Fibroblast of villous mesenchyme (primary cell): ENCODE measurements around the gene STK11IP. TPM values are rescaled to one million over a fixed set of nuclear protein-coding genes. Genes with fewer than 3 reads are reported as not detected.
A peak's percentile ranks its signal among the peaks of the same experiment; 100 is the strongest.

Experiments
- DNase-seq: peaks from one replicate; pipeline ENCODE4 v3.0.0-alpha.2; 2010; ENCODE audit warnings: low read depth
- H3K4me3 ChIP-seq: 2 replicates; pipeline ENCODE4 v1.5.1; 2011; ENCODE audit warnings: low read depth, mild to moderate bottlenecking, low read length
- CTCF ChIP-seq: IDR thresholded peaks from 2 replicates; pipeline ENCODE4 v1.5.1; 2012; ENCODE audit warnings: low read depth, mild to moderate bottlenecking, low read length; ENCODE audit not compliant: insufficient read depth
- total RNA-seq: library from RNA; depleted of rRNA; stranded (reverse); fragments of >200 nt; gene quantifications from 2 replicates; pipeline ENCODE4 v1.2.3, GENCODE V29; 2012

The STK11IP gene
- total RNA-seq, 1 donor, result 16.4 TPM

GRCh38 chr2:219621935-219622334, 24.3 kb downstream of the STK11IP start:
- TF ChIP-seq CTCF, result no peak
- no peak for DNase-seq
- H3K4me3 ChIP-seq, result no peak overlapping the region

GRCh38 chr2:219622472-219622871, 24.8 kb downstream of the STK11IP start:
- DNase-seq, result no peak
- no peak overlapping the region for H3K4me3 ChIP-seq
- no peak for TF ChIP-seq CTCF

GRCh38 chr2:219624565-219624964, 26.9 kb downstream of the STK11IP start:
- no peak for TF ChIP-seq CTCF
- no peak for DNase-seq
- H3K4me3 ChIP-seq, result no peak overlapping the region

- no peak for DNase-seq
- no peak for TF ChIP-seq CTCF
- H3K4me3 ChIP-seq, result no peak overlapping the region
Measured at GRCh38 chr2:219625179-219625578, 27.5 kb downstream of the STK11IP start.

GRCh38 chr2:219626540-219626939, 28.9 kb downstream of the STK11IP start:
- H3K4me3 ChIP-seq, result no peak overlapping the region
- no peak for TF ChIP-seq CTCF
- DNase-seq, result no peak

- peak within 1 kb of the TSS; percentile 64 for H3K4me3 ChIP-seq
- TF ChIP-seq CTCF, result no peak
- DNase-seq, result peak; percentile 23
Measured at GRCh38 chr2:219627103-219628100, 29.7 kb downstream of the STK11IP start, which contains the start of gene SLC4A3. SLC4A3 (plus strand) TSS chr2:219627630; CDS start chr2:219627993, 363 bp downstream.
